ENCODE results near the gene RNASE4.

Gene RNASE4

DNA sequence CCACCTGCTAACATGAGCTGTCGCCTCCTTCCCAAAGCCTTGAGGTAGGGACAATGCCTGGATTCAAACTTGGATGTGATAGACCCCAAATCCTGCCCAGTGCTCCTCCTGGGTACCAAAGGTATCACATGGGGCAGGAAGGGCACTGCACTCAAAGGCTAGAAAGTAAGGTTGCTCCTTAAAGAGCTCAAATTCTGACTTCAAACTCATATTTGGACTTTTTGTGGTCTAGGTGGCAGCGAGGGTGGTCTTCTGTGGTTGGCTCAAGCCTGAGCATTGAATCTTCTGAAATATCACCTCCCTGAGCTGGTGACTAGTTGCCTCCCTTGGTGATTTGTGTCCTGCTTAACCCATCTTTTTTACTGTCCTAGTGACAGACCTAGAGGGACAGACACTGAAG lies 8.3 kb upstream of the RNASE4 start:
- DNase-seq, result no peak

DNA sequence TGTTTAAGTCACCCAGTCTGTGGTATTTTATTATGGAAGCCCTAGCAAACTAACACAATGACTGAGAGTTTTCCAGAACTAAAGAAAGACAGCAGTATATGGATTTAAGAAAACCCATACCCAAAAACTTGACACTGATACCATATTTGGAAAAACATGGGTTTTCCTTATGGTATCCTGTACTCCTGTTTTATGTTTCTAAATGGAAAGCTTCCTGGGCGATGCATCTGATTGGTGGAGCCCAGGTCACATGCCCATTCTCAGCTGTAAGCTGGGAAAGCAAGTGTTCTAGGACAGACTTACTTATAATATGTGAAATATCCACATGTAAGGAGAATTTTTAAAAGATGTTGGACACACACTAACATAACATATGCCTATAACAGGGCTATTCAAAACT lies 4.5 kb upstream of the RNASE4 start:
- no peak for DNase-seq

DNA sequence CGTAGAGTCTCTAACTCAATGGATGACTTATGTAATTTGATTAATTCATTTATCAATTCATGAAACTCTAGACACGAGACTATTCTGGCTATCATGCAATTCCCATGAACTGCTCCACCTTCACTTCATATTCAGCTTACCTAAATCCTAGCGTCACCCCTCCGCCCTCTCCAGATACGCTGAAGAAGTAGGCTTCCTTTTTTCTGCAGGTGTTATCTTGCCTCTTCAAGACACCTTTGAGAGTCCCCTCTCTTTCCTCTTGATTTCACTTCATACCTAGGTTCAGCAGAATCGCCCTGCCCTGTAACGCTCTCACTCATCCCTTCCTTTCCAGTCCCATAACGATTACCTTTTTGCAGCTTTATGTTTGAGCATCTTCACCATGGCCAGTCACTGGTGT lies 4.0 kb upstream of the RNASE4 start:
- DNase-seq, result no peak

DNA sequence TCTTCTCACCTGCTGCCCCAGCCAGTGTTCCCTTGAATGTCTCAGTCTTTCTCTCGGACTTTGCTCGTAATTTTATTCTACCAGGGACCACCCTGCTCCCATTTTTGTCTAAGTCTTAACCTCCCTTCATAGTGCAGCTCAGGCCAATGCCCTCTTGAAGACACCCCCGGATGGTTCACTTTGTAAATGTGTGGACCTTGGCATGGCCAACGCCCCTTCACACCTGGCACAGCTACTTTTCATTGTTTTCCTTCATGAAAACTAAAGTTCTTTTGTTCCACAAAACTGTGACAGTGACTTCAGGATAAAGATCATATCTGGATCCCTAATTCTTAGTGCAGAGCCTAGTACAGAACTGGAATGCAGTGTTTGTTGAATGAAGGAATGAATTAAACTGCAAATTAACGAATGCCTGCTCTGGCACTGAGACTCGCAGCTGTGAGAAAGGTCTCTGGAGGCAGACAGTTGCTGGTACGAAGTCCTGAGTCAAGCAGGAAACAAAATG lies 3.5 kb upstream of the RNASE4 start:
- no peak for DNase-seq

DNA sequence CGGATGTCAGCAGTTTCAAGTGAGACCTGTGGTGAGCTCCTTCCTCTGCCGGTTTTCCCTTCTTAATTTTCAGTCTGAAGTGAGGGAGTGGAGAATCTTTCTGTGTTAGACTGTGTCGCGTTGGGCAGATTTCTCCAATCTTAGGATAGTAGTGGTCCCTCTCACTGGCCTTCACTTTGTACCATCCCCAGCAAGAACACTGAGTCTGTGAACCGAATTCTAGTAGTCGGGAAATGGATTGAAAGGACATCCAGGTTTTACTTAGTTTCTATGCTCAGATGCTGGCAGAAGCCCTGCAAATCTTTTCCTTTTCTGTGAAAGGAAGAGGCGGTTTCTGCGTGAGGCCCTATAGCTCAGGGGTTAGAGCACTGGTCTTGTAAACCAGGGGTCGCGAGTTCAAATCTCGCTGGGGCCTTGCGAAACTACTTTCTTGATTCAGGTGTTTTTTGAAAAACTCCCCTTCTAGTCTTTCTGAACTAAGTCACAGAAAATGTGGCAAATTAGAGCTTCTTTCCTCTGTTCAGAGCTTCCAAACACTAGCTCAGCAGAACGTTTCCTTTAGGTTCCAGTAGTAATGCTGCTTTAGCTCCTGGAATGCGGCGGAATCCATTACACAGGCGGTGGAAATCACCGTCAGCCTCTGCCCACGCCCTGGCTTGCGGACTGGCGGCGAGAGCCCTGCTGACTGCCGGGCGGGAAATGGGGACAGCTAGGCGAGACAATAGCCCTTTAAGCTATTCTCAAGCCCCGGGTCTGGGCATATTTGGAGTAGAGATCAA lies 2.8 kb upstream of the RNASE4 start:
- DNase-seq, result peak; percentile 14

DNA sequence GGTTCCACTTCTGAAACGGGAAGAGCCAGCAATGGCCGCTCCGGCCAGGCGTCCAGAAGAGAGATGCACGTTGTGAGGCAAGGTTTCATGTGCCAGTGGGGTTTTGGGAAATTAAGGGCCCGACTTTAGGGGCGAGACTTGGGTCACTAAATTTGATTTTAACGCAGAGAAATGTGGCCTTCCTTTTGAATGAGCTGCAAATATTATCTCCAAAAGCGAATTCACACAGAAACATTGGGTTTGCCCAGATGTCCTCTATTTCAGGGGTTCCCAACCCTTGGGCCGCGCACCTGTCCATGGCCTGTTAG lies 2.3 kb upstream of the RNASE4 start:
- no peak for DNase-seq

DNA sequence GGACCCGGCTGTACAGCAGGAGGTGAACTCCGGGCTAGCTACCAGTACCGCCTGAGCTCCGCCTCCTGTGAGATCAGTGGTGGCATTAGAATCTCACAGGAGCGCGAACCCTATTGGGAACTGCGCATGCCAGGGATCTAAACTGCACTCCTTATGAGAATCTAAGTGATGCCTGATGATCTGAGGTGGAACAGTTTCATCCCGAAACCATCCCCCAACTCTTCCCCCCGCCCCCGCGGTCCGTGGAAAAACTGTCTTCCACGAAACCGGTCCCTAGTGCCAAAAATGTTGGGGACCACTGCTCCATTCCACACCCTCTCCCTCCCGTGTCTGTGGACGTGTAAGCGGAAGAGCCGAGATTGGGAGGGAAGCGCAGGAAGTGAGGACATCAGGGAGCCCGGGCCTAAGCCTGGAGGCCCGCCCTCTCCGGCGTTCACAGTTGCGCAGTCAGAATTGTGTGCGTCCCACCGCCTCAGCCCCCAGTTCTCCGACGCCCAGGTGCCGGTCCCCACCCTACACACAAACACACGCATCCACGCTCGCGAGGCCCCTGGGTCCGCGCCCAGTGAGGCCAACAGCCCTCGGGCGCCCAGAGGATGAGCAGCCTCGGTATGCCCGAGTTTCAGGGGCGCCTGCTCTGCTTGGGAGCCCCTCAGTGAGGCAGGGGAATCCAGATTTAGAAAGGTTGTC lies 1.8 kb upstream of the RNASE4 start:
- DNase-seq, result peak; percentile 33

DNA sequence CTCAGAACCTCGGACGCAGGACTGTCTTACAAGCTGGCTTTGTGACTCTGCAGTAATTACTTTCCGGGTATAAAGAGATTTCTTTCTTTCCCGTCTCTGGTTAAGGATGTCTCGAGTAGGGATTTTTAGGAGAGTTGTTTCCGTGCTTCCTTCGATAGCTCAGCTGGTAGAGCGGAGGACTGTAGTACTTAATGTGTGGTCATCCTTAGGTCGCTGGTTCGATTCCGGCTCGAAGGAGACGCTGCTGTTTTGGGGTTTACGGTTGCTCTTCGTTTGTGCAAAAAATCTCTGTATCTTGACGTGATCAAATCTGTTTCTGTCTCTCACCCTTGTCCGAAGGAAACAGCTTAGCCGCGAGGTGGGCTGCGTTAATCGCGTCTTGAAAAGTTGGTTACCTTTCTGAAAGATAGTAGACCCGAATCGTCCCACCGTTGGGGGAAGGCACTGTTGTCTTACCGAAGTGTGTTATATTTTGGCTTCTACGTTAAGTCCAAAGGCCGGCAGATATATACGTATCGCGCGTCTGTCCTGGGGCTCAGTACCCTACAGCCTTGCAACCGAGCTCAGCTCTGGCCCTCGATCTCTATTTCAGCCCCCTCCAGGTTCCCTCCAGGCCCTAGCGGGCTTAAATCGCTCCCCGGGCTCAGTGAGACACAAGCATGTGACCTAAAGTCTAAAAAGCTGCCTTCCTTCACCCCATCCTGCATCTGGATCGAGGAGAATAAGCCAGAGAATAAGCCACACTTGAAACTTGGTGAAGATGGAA lies 1.1 kb upstream of the RNASE4 start:
- DNase-seq, result peak; percentile 69

DNA sequence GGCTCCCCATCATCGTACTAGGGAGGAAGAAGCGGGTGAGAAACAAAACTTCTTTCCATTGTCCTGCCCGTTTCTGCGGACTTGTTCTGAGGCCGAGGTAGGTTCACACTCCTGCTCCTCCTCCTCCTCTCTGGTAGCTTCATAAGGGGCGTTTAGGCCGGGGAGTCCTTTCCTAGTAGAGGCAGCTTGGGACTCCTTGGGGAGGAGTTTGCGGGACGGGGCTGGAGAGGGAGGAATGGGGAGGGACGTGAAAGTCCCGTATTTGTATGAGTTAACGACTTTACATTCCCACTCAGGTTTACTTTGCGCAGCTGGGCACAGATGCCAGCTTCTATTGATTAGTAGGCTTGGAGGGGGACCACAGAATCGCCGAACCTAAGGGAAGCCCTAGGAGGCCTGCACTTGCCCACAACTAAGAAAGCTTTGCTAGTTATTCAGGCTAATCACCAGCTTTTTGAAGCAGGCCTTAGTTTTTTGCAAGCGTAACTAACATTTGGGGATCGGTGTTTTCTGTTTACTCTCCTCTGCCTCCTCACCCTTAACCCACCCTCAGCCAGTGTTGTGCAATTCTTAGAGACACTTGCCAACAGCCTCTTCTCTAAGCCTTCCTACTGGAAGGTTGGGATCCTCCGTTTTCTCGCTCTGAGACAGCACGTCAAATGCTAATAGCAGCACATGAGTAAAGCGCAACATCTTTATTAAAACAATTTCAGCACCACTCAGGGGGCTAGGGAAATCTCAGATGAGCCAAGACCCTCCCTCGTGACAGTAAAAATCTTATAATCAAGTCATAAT lies 499 bp downstream of the RNASE4 start:
- no peak for DNase-seq

DNA sequence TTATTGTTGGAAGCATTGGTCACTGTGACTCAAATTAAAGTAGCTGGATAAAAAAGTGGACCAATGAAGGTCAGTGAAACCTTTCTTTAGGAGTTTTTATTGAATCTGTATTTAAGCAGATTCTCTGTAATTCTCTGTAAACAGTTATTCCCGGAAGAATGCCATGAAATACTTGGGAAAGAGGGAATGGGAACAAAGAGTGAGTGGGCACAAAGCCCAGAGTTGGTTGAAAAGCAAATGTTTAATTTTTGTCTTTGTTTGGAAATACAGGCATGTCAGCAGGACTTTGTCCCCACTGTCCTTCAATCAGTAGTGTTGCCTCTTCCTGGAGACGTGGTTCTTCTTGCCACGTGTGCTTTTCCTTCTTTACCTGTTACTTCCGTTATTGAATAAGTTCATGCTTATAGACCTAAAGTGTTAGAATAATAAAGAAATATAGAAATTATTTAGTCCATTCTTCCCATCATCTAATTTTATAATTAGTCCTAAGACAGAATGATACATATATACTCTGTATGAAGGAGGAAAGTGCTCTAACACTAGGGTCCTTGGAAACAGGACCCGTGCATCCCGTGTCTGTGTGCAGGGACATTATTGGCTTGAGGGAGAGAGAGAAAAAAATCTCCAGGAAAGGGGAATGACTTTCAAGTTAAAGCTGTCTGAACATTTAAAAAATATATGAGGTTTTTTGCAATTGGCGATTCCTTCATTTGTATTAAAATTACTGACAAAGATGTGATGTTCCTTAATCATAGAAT lies 2.2 kb downstream of the RNASE4 start:
- no peak for DNase-seq

DNA sequence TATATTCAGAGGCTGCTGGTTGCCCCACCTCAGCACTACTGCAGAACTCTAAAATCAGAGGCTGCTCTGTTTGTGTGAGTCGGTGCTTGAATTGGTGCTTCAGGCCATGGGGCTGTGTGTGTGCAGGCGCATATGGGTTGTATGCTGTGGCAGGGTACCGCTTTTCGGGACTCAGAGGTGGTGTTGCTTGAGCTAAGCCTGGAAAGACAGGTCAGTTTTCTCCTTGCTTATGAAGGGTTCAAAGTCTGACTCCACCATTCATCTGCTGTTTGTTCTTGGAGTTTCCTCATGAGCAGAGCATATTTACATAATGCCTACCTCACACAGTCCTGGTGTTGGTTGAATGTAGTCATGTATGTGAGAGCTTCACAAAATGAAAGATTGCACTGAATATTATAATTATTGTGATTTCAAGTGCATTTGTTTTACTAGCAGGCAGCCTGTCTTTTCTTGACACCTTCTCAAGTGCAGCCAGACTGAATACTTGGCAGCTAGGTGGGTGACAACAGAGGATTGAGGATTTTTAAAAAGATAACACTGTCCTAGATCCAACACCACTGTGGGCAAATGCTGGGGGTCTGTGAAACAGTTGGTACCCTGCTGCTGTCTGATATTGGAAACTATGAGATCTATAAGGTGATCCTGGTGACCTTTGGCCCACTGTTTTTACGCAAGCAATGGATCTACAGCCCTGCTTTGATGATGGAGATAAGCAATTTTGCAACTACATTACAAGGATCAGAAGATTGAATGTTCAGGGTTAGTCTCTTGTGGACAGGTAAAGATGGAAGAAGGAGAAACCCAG lies 3.2 kb downstream of the RNASE4 start:
- no peak for DNase-seq

DNA sequence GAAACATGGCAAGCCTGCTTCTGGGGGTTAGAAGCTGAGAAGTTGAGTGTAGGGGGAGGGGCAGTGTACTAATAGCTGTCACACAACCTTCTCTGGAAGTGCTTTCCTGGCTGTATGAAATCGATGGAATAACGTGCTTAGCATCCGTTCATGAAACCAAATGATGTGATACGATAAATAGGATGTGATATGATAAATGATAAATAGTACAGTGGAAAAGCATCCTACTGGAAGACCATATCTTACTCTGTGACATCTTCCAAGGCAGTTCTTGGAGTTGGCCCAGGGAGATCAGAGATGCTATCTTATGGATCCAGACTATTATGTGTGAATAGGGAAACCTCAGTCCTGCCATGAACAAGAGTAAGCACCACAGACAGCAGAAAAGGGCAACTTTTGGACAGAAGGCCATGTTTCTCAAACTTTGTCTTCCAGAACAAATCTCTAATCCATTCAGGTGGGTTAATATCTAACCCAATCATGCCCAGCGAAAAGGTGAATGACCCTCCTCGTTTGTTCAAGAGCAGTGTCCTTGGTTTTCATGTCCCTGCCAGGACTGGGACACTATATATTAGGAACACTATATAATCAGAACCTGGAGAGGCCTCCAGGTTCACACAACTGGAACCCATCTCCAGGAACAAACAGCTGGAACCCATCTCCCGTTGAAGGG lies 3.9 kb downstream of the RNASE4 start, which contains the start of gene ANG:
TSS of gene ANG (plus strand) at position 598 of the 673 bp plus-strand sequence. CDS start 4,801 bp downstream, outside the sequence.
- no peak for DNase-seq

DNA sequence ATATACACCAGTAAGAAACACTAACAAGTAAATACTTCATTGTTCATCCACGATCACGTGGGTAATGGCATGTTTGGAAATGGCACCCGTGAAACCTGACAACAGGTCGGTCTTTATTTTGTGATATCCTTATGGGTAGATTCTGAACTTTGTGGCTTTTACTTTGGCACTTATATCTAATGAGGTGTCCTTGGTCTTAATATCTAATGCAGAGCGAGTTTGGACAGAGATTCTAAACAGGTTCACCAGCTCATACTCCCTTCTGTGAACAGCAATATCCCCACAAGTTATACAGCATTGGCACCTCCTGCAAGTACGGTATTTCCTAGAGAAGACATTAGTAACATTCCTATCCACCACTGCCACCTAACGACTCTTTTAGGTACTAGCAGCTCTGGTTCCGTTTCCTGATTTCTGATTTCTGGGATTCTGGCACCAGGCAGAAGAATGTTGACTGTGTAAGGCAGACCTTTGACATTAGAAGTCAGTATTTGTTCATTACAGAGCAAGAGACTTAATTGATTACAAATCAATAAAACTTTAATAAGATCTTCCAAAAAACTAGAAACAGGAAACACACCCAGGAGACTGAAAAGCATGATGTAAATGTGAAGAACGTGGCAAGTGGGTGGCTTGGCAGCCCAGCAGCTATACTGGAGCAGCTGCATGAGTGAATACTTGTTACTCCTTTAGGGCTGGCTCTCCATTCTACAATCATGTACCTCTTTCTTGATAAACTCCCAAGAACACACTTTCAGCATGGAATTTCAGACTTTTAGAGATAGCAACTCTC lies 6.7 kb downstream of the RNASE4 start:
- peak; percentile 62 for DNase-seq

DNA sequence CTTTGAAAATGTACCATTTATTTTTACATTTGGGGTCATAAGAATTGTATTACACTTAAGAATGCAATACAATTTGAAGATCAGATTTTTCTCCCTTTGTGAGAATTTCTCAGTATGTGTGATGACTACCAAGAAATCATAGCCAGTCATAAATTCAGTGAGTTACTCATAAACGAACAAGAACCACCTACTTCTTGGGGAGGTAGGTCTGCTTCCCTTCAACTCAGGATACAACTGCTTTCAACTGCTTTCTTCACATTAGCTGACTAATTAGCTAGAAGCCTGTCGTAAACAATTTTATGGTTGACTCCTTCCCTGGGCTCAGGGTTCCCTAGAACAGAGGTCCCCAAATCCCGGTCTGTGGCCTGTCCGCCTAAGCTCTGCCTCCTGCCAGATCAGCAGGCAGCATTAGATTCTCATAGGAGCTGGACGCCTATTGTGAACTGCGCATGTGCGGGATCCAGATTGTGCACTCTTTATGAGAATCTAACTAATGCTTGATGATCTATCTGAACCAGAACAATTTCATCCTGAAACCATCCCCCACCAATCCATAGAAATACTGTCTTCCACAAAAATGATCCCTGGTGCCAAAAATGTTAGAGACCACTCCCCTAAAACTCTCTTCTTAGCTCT lies 7.9 kb downstream of the RNASE4 start:
- DNase-seq, result no peak

DNA sequence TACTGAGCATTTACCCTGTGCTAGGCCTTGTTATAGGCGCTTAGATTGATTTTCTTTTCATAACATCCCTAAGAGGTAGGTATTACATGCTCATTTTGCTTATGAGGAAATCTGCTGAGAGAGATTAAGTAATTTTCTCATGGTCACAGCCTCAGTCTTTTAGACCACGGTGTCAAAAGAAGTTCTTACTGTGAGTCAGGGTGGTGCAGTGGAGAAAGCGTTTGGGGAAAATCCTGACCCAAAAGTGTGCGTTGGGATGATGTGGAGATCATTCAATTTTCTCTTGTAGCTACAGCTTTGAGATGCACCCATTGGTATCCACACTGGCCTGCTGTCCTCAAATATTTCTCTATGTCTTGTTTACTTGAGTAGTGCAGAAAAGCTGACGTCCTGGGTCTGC lies 12.4 kb downstream of the RNASE4 start:
- no peak for DNase-seq

DNA sequence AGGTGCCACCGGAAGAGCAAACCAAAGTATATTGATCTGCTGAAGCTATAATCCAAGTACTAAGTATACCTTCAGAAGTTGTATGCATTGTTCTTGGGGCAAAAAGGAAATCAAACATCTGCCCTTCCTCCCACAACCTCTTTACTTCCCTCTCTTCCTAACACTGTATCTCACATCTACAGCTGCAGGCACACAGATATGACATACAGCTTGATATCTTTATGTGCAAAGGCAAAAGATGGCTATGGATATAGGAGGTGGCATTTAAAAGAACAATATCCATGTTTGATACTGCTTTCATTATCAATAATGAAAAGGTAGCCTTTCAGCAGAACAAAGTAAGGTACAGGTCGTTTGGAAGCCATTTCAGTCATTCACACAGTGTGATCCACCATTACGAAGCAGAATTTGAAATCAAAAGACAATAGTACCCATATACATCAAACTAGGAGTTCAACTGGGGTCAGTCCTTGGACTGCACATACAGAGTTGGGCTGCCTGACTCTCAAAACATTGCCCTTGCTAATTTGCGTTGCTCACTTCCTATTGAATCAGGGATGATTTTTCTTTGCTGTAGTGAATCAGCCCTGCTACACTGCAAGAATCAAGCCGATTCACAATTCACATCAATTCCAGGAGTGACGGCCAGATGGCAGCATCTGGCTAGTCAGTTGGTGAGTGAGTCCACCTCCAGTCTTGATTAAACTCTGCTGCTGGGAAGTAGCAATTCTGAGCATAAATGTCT lies 13.1 kb downstream of the RNASE4 start:
- no peak for DNase-seq

DNA sequence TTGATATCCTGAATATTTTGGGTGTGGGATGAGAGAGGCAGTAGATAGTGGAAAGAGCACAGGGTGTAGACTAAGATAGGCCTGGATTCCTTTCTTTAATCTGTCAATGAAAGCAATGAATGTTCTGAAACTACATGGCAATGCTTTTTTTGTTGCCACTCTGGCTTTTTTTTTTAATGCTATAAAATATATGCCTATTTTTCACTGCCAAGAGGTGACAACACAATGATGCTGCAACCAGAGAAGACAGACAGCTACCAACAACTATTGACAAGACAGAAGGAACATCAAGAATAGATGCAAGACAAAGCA lies 13.6 kb downstream of the RNASE4 start:
- no peak for DNase-seq

DNA sequence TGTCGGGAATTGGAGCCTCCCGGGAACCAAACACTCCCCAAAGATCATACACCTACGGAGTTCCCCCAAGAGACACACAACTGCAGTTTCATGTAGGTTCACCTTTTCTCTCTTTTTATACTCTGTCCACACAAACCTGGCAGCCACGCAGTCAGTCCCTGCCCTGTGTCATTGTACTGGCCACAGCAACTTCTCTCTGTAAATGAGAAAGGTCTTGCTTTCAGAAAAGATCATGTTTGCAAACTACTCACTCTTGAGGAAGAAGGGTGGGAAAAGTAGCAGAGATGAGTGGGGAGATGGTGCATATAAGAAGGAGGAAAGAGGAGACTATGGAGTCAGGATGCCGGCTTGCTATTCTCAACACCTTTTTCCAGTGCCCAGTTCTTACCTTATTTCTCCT lies 14.6 kb downstream of the RNASE4 start:
- DNase-seq, result no peak

DNA sequence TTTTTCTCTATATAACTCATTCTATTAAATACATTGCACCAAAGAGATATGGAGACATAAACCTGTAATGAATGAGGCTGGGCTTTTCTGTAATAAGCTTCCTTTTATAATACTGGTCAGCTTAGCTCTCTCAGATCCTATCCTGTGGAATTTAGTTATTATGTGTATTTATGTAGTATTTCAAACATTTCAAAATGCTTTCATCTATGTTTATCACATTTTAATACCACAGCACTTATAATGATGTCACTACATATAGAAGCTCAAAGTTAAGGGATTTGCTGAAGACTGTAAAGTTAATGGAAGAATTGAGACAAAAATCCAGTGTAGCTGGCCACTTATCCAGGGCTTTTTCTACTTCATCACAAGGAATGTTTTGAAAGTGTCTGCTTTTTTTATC lies 15.6 kb downstream of the RNASE4 start:
- no peak for DNase-seq
